GM12878 (cell line): ENCODE measurements around the gene NKRF. TPM values are rescaled to one million over a fixed set of nuclear protein-coding genes. Genes with fewer than 3 reads are reported as not detected.

Experiments used
- ATAC-seq: fragments of 200-7000 bp; cut with Tn5 transposase; 3 replicates; pipeline ENCODE4 v1.9.1; 2020; ENCODE audit warnings: mild to moderate bottlenecking, moderate library complexity
- BruUV-seq: library from RNA; stranded (reverse); fragments of 400-500 nt; replicated peaks from 2 replicates; lab custom pipeline; 2021; lab: Mats Ljungman, UMichigan
- CTCF ChIA-PET: fragments of 300-600 bp; sonication (Branson Sonifier 250); formaldehyde crosslinking; extraction: SDS; loops from one replicate; lab custom pipeline; 2021; ENCODE audit warnings: inconsistent platforms; lab: Yijun Ruan, JAX
- POLR2A ChIA-PET: fragments of 350-600 bp; formaldehyde crosslinking; extraction: SDS; loops from one replicate; lab custom pipeline; 2021; ENCODE audit warnings: inconsistent platforms; lab: Charles Lee
- RAD21 ChIA-PET: fragments of 300-600 bp; sonication (Branson Sonifier 250); formaldehyde crosslinking; loops from one replicate; lab custom pipeline; 2023; ENCODE audit warnings: antibody characterized with exemption; ENCODE audit not compliant: unreplicated experiment; lab: Charles Lee
- SMC1A ChIA-PET: fragments of 300-600 bp; sonication (Branson Sonifier 250); formaldehyde crosslinking; loops from one replicate; lab custom pipeline; 2023; ENCODE audit not compliant: unreplicated experiment, uncharacterized antibody; lab: Charles Lee
- DNase-seq: peaks from one replicate; pipeline ENCODE4 v3.0.0-alpha.2; 2011; ENCODE audit warnings: low read depth, low spot score
- FAIRE-seq: peaks from 3 replicates; lab custom pipeline; 2011; peaks lifted over from hg19 to GRCh38; lab: Jason Lieb, UNC
- H2AFZ ChIP-seq: 2 replicates; pipeline ENCODE4 v1.6.0; 2011; ENCODE audit warnings: low read depth, low read length, control low read depth; ENCODE audit not compliant: control insufficient read depth
- H3K27ac ChIP-seq: 2 replicates; pipeline ENCODE4 v1.5.1; 2011; ENCODE audit warnings: control low read depth; ENCODE audit not compliant: control insufficient read depth, insufficient read depth
- H3K27me3 ChIP-seq, 2 experiments: replicated peaks in 1 of 2; 2 replicates each; pipeline versions ENCODE4 v1.6.0 to v1.6.1; 2011; ENCODE audit warnings: low read length in 1 of 2; ENCODE audit not compliant: control insufficient read depth in 2 of 2, insufficient read depth in 2 of 2
- H3K36me3 ChIP-seq, 2 experiments: 2 replicates each; pipeline ENCODE4 v1.5.1; 2011; ENCODE audit warnings: low read length in 1 of 2; ENCODE audit not compliant: control insufficient read depth in 2 of 2, insufficient read depth in 2 of 2
- H3K4me1 ChIP-seq: 2 replicates; pipeline ENCODE4 v1.6.1; 2011; ENCODE audit warnings: mild to moderate bottlenecking, low read length, moderate library complexity, mixed read lengths; ENCODE audit not compliant: control insufficient read depth, insufficient read depth
- H3K4me2 ChIP-seq: 2 replicates; pipeline ENCODE4 v1.6.0; 2011; ENCODE audit warnings: control low read depth; ENCODE audit not compliant: control insufficient read depth, insufficient read depth
- H3K4me3 ChIP-seq: fragments of 200-600 bp; sonication (generic); 2 replicates; pipeline ENCODE4 v1.5.1; 2016
- H3K79me2 ChIP-seq: 2 replicates; pipeline ENCODE4 v1.6.0; 2011; ENCODE audit warnings: low read length; ENCODE audit not compliant: control insufficient read depth, insufficient read depth
- H3K9ac ChIP-seq: 2 replicates; pipeline ENCODE4 v1.8.0; 2011; ENCODE audit warnings: low read length, control low read depth, mixed read lengths; ENCODE audit not compliant: control insufficient read depth, insufficient read depth
- H3K9me3 ChIP-seq: replicated peaks from 3 replicates; pipeline ENCODE4 v1.5.1; 2011; ENCODE audit warnings: mild to moderate bottlenecking, low read length; ENCODE audit not compliant: control insufficient read depth, insufficient read depth
- H4K20me1 ChIP-seq: 2 replicates; pipeline ENCODE4 v1.6.0; 2011; ENCODE audit not compliant: control insufficient read depth, insufficient read depth
- BCL11A ChIP-seq: IDR thresholded peaks from 2 replicates; pipeline ENCODE4 v1.6.1; 2011; ENCODE audit warnings: low read depth, low read length
- BHLHE40 ChIP-seq, 2 experiments: fragments of 450-650 bp in 1 of 2; IDR thresholded peaks; 2 replicates each; pipeline ENCODE4 v1.6.1; 2011 to 2017; ENCODE audit warnings: low read depth in 2 of 2, borderline replicate concordance in 1 of 2, improper control_type of control experiment in 1 of 2, low read length in 1 of 2, mild to moderate bottlenecking in 1 of 2
- EP300 ChIP-seq, 2 experiments: fragments of 150-350 bp in 1 of 2; IDR thresholded peaks; 2 replicates each; pipeline ENCODE4 v1.6.1; 2011 to 2012; ENCODE audit warnings: low read depth in 2 of 2, low read length in 2 of 2, borderline replicate concordance in 1 of 2, improper control_type of control experiment in 1 of 2, inconsistent platforms in 1 of 2; ENCODE audit not compliant: control insufficient read depth in 1 of 2
- ESRRA ChIP-seq: IDR thresholded peaks from 2 replicates; pipeline ENCODE4 v1.6.1; 2012; ENCODE audit warnings: mild to moderate bottlenecking, low read length, improper control_type of control experiment
- HDGF ChIP-seq: fragments of 450-650 bp; IDR thresholded peaks from 2 replicates; pipeline ENCODE4 v1.6.1; 2016; ENCODE audit warnings: antibody characterized with exemption
- KAT2A ChIP-seq: conservative IDR thresholded peaks from 2 replicates; pipeline ENCODE4 v1.6.1; 2011; ENCODE audit warnings: low read depth, low read length; ENCODE audit not compliant: control insufficient read depth
- NFYA ChIP-seq: IDR thresholded peaks from 2 replicates; pipeline ENCODE4 v1.6.1; 2011; ENCODE audit warnings: low read depth, mild to moderate bottlenecking, low read length, improper control_type of control experiment, borderline replicate concordance
- SIX5 ChIP-seq: IDR thresholded peaks from 2 replicates; pipeline ENCODE4 v1.6.1; 2011; ENCODE audit warnings: mild to moderate bottlenecking, low read depth, low read length, moderate library complexity; ENCODE audit not compliant: severe bottlenecking
- TARDBP ChIP-seq: IDR thresholded peaks from 2 replicates; pipeline ENCODE4 v1.6.1; 2016; ENCODE audit warnings: borderline replicate concordance
- YY1 ChIP-seq: IDR thresholded peaks from 2 replicates; pipeline ENCODE4 v1.6.1; 2011; ENCODE audit warnings: low read depth, mild to moderate bottlenecking, low read length
- WGBS: methylation state at CpG from one replicate; pipeline ENCODE4 v1.1.6; 2016; ENCODE audit warnings: low lambda C conversion rate; ENCODE audit not compliant: insufficient replicate concordance, insufficient coverage; ENCODE audit errors: missing lambda C conversion rate; 5-methylcytosine and 5-hydroxymethylcytosine counted together
- in situ Hi-C: fragments of 300-500 bp; cut with MboI; formaldehyde crosslinking; loops from 9 replicates; pipeline ENCODE4 v1.14.3; 2018; ENCODE audit warnings: mixed read lengths
- intact Hi-C: fragments of 100-400 bp; cut with micrococcal nuclease; formaldehyde crosslinking; loops from one replicate; pipeline ENCODE4 v1.14.2; 2022; ENCODE audit not compliant: unreplicated experiment
- polyA plus RNA-seq, 11 experiments: library from polyadenylated mRNA; depleted of rRNA in 4 of 11; unstranded in 6 of 11; stranded (reverse) in 5 of 11; fragments of >200 nt; fragmentation: Nextera tagmentation in 4 of 11; fragmentation: Illumina TruSeq in 1 of 11; extraction: Ambion mirVana in 4 of 11; extraction: Trizol in 1 of 11; gene quantifications; 1 replicate in 1 of 11; 2 replicates in 10 of 11; pipeline versions ENCODE4 v1.2.1 to v1.2.3, GENCODE V29; 2011 to 2016; ENCODE audit warnings: inconsistent platforms in 2 of 11, missing spikeins in 2 of 11, low read depth in 1 of 11
- total RNA-seq, 4 experiments: library from RNA; depleted of rRNA in 3 of 4; stranded (reverse); fragments of >200 nt in 3 of 4; fragmentation: Illumina TruSeq in 1 of 4; extraction: Trizol in 1 of 4; gene quantifications; 2 replicates each; pipeline versions ENCODE4 v1.2.1 to v1.2.3, GENCODE V29; 2013 to 2021
- TF ChIP-seq, protein P1 (sequence below): fragments of 450-650 bp; IDR thresholded peaks from 2 replicates; pipeline ENCODE4 v1.6.1; 2018; ENCODE audit warnings: borderline replicate concordance, mild to moderate bottlenecking; ENCODE audit not compliant: partially characterized antibody
- TF ChIP-seq, protein P2 (sequence below): IDR thresholded peaks from 2 replicates; pipeline ENCODE4 v1.6.1; 2012; ENCODE audit warnings: low read depth, low read length, improper control_type of control experiment
- TF ChIP-seq, protein P3 (sequence below), 3 experiments: IDR thresholded peaks in 2 of 3; conservative IDR thresholded peaks in 1 of 3; 2 replicates each; pipeline ENCODE4 v1.5.1; 2011; ENCODE audit warnings: low read depth in 3 of 3, low read length in 3 of 3, mild to moderate bottlenecking in 3 of 3, control low read depth in 2 of 3, moderate library complexity in 2 of 3, inconsistent platforms in 1 of 3, mixed read lengths in 1 of 3; ENCODE audit not compliant: control insufficient read depth in 2 of 3, insufficient read depth in 1 of 3; ENCODE audit errors: extremely low read depth in 1 of 3
- TF ChIP-seq, protein P4 (sequence below): fragments of 450-650 bp; IDR thresholded peaks from 2 replicates; pipeline ENCODE4 v1.6.1; 2017; ENCODE audit warnings: mild to moderate bottlenecking, low read depth, inconsistent platforms; ENCODE audit not compliant: poor library complexity, severe bottlenecking

Gene NKRF
- total and polyA plus RNA-seq, 10 of the 15 experiments (the other 5 are each of a cell fraction or from before 2014, with no cell fraction given): 6.2 to 21.5 (median 10.1) TPM

DNA sequence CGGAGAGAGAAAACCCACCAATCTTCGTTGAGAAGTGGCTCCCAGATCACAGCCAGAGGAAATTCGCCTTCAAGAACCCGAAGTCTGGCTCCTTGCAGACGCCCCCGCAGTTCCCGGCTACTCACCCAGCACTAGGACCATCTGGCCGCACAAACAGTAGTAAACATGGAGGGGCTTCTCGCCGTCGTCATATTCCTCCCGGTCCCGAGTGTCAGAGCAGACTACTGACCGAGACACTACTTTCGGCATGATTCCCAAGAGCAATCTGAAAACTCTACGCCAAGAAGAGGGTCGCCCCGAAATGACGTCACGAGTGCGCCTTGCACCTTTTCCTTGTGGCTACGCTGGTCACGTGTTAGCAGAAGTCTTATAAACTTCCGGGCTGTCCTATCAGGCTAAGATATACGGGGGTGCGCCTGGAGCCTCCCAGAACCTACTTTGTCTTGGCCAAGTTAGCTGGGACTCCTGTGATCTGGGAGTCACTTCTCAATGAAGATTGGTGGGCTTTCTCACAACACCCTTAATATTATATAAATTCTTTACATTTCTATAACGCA lies 41.0 kb downstream of the NKRF start, which contains the start of gene STEEP1:
Gene STEEP1 (minus strand): TSS at position 303 of the 557 bp plus-strand sequence. CDS start 54 bp downstream, at position 249.
- H3K79me2 ChIP-seq: peaks cover 11% of the 10 kb centered on the region
- H3K27ac ChIP-seq: peak within 1 kb of the TSS; percentile 50; the same call in 1 of the 2 replicates
- peak; percentile 97 for ATAC-seq
- peak within 1 kb of the TSS; percentile 80 for H3K4me2 ChIP-seq
- peak within 1 kb of the TSS; percentile 69 for H3K9ac ChIP-seq
- H3K9me3 ChIP-seq: no peaks in the 10 kb centered on the region
- no peaks in the 10 kb centered on the region for H4K20me1 ChIP-seq
- peak within 1 kb of the TSS; percentile 45 for H2AFZ ChIP-seq
- ChIA-PET SMC1A (interaction anchor here (1.0 to 1.9 kb wide), 2 partner anchors 9 to 16 kb away, joined by 3 to 15 read pairs; partner anchors contain the start of gene UBE2A), CTCF (interaction anchor here (0.5 to 1.0 kb wide), 5 partner anchors 8 to 120 kb away, joined by 3 to 4 read pairs (median 3); no protein-coding TSS in a partner anchor), RAD21 (interaction anchor here (1.5 kb wide), 1 partner anchor 16 kb away, joined by 5 read pairs; no protein-coding TSS in a partner anchor), POLR2A (interaction anchor here (1.0 kb wide), 1 partner anchor 9 kb away, joined by 4 read pairs; no protein-coding TSS in a partner anchor)
- in situ Hi-C loops (no loop called here), intact Hi-C loops (loop anchor here (1.0 kb wide), 1 partner anchor 9 kb away; the partner anchor contains the start of gene UBE2A)
- peak; percentile 97 for FAIRE-seq
- H3K27me3 ChIP-seq: no peaks in the 10 kb centered on the region; a peak in 1 of 4 replicates
- H3K36me3 ChIP-seq: no peaks in the 10 kb centered on the region
- DNase-seq: peak; percentile 71
- H3K4me3 ChIP-seq: peak within 1 kb of the TSS; percentile 60
- BruUV-seq: no TSS peak
- no peaks in the 10 kb centered on the region for H3K4me1 ChIP-seq
- 21% methylated on average over 27 of the region's 27 CpGs for WGBS
- TF ChIP-seq TARDBP: no peak
- TF ChIP-seq EP300 (IDR thresholded peaks at IDR 0.05; ENCODE audit: borderline replicate concordance in 1 of 2, control insufficient read depth in 1 of 2, low read depth in 2 of 2, low read length in 2 of 2): 0 out of 4 replicates have a peak, but pooled peaks of 1 of the 2 experiments have one; percentile 11
- TF ChIP-seq YY1: peak; percentile 50
- TF ChIP-seq, protein P1, sequence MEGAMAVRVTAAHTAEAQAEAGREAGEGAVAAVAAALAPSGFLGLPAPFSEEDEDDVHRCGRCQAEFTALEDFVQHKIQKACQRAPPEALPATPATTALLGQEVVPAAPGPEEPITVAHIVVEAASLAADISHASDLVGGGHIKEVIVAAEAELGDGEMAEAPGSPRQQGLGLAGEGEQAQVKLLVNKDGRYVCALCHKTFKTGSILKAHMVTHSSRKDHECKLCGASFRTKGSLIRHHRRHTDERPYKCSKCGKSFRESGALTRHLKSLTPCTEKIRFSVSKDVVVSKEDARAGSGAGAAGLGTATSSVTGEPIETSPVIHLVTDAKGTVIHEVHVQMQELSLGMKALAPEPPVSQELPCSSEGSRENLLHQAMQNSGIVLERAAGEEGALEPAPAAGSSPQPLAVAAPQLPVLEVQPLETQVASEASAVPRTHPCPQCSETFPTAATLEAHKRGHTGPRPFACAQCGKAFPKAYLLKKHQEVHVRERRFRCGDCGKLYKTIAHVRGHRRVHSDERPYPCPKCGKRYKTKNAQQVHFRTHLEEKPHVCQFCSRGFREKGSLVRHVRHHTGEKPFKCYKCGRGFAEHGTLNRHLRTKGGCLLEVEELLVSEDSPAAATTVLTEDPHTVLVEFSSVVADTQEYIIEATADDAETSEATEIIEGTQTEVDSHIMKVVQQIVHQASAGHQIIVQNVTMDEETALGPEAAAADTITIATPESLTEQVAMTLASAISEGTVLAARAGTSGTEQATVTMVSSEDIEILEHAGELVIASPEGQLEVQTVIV: no peak
- TF ChIP-seq, protein P2, sequence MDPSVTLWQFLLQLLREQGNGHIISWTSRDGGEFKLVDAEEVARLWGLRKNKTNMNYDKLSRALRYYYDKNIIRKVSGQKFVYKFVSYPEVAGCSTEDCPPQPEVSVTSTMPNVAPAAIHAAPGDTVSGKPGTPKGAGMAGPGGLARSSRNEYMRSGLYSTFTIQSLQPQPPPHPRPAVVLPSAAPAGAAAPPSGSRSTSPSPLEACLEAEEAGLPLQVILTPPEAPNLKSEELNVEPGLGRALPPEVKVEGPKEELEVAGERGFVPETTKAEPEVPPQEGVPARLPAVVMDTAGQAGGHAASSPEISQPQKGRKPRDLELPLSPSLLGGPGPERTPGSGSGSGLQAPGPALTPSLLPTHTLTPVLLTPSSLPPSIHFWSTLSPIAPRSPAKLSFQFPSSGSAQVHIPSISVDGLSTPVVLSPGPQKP: peak; percentile 45; the same call in 1 of the 2 replicates
- peak; percentile 54 for TF ChIP-seq SIX5
- TF ChIP-seq HDGF: no peak
- peak; percentile 92 to 93 for TF ChIP-seq BHLHE40 (IDR thresholded peaks at IDR 0.05; ENCODE audit: borderline replicate concordance in 1 of 2, low read depth in 2 of 2, low read length in 1 of 2)
- TF ChIP-seq NFYA: no peak
- no peak for TF ChIP-seq KAT2A
- TF ChIP-seq, protein P3, sequence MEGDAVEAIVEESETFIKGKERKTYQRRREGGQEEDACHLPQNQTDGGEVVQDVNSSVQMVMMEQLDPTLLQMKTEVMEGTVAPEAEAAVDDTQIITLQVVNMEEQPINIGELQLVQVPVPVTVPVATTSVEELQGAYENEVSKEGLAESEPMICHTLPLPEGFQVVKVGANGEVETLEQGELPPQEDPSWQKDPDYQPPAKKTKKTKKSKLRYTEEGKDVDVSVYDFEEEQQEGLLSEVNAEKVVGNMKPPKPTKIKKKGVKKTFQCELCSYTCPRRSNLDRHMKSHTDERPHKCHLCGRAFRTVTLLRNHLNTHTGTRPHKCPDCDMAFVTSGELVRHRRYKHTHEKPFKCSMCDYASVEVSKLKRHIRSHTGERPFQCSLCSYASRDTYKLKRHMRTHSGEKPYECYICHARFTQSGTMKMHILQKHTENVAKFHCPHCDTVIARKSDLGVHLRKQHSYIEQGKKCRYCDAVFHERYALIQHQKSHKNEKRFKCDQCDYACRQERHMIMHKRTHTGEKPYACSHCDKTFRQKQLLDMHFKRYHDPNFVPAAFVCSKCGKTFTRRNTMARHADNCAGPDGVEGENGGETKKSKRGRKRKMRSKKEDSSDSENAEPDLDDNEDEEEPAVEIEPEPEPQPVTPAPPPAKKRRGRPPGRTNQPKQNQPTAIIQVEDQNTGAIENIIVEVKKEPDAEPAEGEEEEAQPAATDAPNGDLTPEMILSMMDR (IDR thresholded peaks at IDR 0.05 in 2 of 3, conservative IDR thresholded peaks at IDR 0.05 in 1 of 3; ENCODE audit: control insufficient read depth in 2 of 3, extremely low read depth in 1 of 3, insufficient read depth in 1 of 3, low read depth in 3 of 3, low read length in 3 of 3): no peak
- no peak for TF ChIP-seq BCL11A
- TF ChIP-seq ESRRA: no peak
- TF ChIP-seq, protein P4, sequence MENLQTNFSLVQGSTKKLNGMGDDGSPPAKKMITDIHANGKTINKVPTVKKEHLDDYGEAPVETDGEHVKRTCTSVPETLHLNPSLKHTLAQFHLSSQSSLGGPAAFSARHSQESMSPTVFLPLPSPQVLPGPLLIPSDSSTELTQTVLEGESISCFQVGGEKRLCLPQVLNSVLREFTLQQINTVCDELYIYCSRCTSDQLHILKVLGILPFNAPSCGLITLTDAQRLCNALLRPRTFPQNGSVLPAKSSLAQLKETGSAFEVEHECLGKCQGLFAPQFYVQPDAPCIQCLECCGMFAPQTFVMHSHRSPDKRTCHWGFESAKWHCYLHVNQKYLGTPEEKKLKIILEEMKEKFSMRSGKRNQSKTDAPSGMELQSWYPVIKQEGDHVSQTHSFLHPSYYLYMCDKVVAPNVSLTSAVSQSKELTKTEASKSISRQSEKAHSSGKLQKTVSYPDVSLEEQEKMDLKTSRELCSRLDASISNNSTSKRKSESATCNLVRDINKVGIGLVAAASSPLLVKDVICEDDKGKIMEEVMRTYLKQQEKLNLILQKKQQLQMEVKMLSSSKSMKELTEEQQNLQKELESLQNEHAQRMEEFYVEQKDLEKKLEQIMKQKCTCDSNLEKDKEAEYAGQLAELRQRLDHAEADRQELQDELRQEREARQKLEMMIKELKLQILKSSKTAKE: peak; percentile 63
